Natural killer cell (primary cell): ENCODE results near the gene FAM222B. TPM values are rescaled to one million over a fixed set of nuclear protein-coding genes. Genes with fewer than 3 reads are reported as not detected.
A peak's percentile ranks its signal among the peaks of the same experiment; 100 is the strongest.

ENCODE experiments used
- ATAC-seq, 3 donors: fragments of 150-1000 bp in 2 of 3; fragments of 200-7000 bp in 1 of 3; cut with Tn5 transposase; 1 replicate in 1 of 3; 2 replicates in 2 of 3; pipeline ENCODE4 v1.10.0; 2021; ENCODE audit warnings: mild to moderate bottlenecking in 2 of 3, moderate library complexity in 2 of 3
- DNase-seq, 2 donors: peaks; one replicate each; pipeline versions ENCODE4 v3.0.0 to v3.0.0-alpha.2; 2013 to 2021; ENCODE audit warnings: mixed read lengths in 1 of 2
- H3K27ac ChIP-seq: one replicate; pipeline ENCODE4 v1.5.1; 2013; ENCODE audit warnings: mild to moderate bottlenecking, low read length
- H3K27me3 ChIP-seq: one replicate; pipeline ENCODE4 v1.6.1; 2013; ENCODE audit warnings: low read length; ENCODE audit not compliant: control insufficient read depth, insufficient read depth
- H3K36me3 ChIP-seq: one replicate; pipeline ENCODE4 v1.6.1; 2013; ENCODE audit warnings: low read length; ENCODE audit not compliant: control insufficient read depth, insufficient read depth
- H3K4me1 ChIP-seq: one replicate; pipeline ENCODE4 v1.6.1; 2013; ENCODE audit warnings: low read length; ENCODE audit not compliant: control insufficient read depth, insufficient read depth
- H3K4me3 ChIP-seq: one replicate; pipeline ENCODE4 v1.5.1; 2013; ENCODE audit warnings: low read length
- H3K9me3 ChIP-seq: one replicate; pipeline ENCODE4 v1.6.1; 2013; ENCODE audit warnings: low read length; ENCODE audit not compliant: control insufficient read depth, insufficient read depth
- H3K27ac Mint-ChIP-seq, 2 donors: one replicate each; pipeline ENCODE4 v1.8.0; 2022; ENCODE audit warnings: mild to moderate bottlenecking in 2 of 2, mixed read lengths in 2 of 2, moderate library complexity in 1 of 2
- H3K27me3 Mint-ChIP-seq, 2 donors: one replicate each; pipeline ENCODE4 v1.8.0; 2022; ENCODE audit warnings: low read depth in 2 of 2, mixed read lengths in 2 of 2
- H3K36me3 Mint-ChIP-seq: one replicate; pipeline ENCODE4 v1.8.0; 2022; ENCODE audit warnings: mixed read lengths
- H3K4me1 Mint-ChIP-seq, 2 donors: one replicate each; pipeline ENCODE4 v1.8.0; 2022; ENCODE audit warnings: mixed read lengths in 2 of 2
- H3K4me3 Mint-ChIP-seq: one replicate; pipeline ENCODE4 v1.8.0; 2022; ENCODE audit warnings: mild to moderate bottlenecking, moderate library complexity, mixed read lengths
- H3K9me3 Mint-ChIP-seq, 2 donors: one replicate each; pipeline ENCODE4 v1.8.0; 2022; ENCODE audit warnings: mixed read lengths in 2 of 2
- WGBS: methylation state at CpG from one replicate; pipeline ENCODE4 v1.1.7; 2013; ENCODE audit warnings: missing lambda C conversion rate; ENCODE audit not compliant: insufficient coverage; 5-methylcytosine and 5-hydroxymethylcytosine counted together
- intact Hi-C: fragments of 100-400 bp; cut with micrococcal nuclease; formaldehyde crosslinking; loops from one replicate; pipeline ENCODE4 v1.14.2; 2022
- total RNA-seq, 4 donors: library from RNA; stranded (reverse); fragments of 120-200 nt in 1 of 4; gene quantifications; one replicate each; pipeline versions ENCODE4 v1.2.3 to v1.2.4, GENCODE V29; 2013 to 2022
- TF ChIP-seq, protein P1 (sequence below): fragments of 200-600 bp; IDR thresholded peaks from one replicate; pipeline ENCODE4 v1.8.0; 2022; ENCODE audit warnings: antibody characterized with exemption

The FAM222B gene
- total RNA-seq, 3 donors from 2014 or later (not counting 1 experiment from before 2014, with no cell fraction given): 16.9 to 26.0 (median 20.0) TPM

DNA sequence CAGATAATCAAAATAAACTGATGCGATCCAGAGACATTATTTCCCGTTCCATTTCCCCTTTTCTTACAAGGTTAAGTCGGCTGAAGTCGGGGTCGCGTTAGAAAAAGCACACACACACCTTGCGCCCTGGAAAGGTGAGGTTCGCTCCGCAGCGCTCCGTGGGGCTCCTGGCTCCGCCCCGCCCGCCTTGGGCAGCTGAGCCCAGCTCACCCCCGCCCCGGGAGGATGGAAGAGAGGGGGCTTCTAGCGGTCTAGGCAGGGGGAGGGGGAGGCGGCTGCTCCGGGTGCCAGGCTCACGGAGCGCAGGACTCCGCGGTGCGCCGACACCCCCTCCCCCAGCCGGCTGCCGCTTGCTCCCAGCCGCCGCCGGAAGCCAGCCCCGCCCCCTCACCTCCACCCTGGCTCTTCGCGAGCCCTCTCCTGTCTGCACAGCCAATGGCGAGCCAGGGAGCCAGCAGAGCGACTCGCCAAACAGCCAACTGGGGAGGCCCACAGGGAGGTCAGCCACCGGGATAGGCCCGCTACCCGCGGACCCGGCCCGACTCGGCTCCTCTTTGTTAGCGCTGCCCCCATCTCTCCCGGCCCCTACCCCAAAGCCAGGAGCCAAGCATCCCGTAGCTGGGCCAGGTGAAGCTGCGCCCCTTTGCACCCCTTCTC is 30.4 kb downstream of the FAM222B start:
- Mint-ChIP-seq H3K36me3 (no peaks in the 10 kb centered on the region), H3K4me3 (peak overlapping the region; percentile 95), H3K9me3 (no peaks in the 10 kb centered on the region), H3K27me3 (no peaks in the 10 kb centered on the region), H3K27ac (peak overlapping the region; percentile 86 to 91), H3K4me1 (peaks cover 19 to 31% of the 10 kb centered on the region in 2 donors)
- Histone ChIP-seq H3K4me1 (no peaks in the 10 kb centered on the region), H3K27ac (peak overlapping the region; percentile 82), H3K27me3 (no peaks in the 10 kb centered on the region), H3K4me3 (peak overlapping the region; percentile 90), H3K9me3 (no peaks in the 10 kb centered on the region), H3K36me3 (peaks cover 4% of the 10 kb centered on the region)
- TF ChIP-seq, protein P1, sequence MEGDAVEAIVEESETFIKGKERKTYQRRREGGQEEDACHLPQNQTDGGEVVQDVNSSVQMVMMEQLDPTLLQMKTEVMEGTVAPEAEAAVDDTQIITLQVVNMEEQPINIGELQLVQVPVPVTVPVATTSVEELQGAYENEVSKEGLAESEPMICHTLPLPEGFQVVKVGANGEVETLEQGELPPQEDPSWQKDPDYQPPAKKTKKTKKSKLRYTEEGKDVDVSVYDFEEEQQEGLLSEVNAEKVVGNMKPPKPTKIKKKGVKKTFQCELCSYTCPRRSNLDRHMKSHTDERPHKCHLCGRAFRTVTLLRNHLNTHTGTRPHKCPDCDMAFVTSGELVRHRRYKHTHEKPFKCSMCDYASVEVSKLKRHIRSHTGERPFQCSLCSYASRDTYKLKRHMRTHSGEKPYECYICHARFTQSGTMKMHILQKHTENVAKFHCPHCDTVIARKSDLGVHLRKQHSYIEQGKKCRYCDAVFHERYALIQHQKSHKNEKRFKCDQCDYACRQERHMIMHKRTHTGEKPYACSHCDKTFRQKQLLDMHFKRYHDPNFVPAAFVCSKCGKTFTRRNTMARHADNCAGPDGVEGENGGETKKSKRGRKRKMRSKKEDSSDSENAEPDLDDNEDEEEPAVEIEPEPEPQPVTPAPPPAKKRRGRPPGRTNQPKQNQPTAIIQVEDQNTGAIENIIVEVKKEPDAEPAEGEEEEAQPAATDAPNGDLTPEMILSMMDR: no peak
- DNase-seq: peak; percentile 94 to 97
- WGBS: under 1% methylated on average over 42 of the region's 47 CpGs
- ATAC-seq: peak; percentile 99 to 100 (median 99)
- intact Hi-C loops: loop anchor here (1.0 to 10.0 kb wide), 2 partner anchors 30 to 47 kb away; partner anchors contain the start of gene FAM222B

GRCh38 chr17:28811651-28812090 is 30.9 kb downstream of the FAM222B start:
- Mint-ChIP-seq H3K27ac (peak overlapping the region; percentile 86 to 91), H3K4me3 (peak overlapping the region; percentile 95), H3K27me3 (no peaks in the 10 kb centered on the region), H3K4me1 (peaks cover 18 to 31% of the 10 kb centered on the region in 2 donors), H3K9me3 (no peaks in the 10 kb centered on the region), H3K36me3 (no peaks in the 10 kb centered on the region)
- H3K9me3 ChIP-seq: no peaks in the 10 kb centered on the region
- no peaks in the 10 kb centered on the region for H3K27me3 ChIP-seq
- no peaks in the 10 kb centered on the region for H3K4me1 ChIP-seq
- H3K36me3 ChIP-seq: peaks cover 4% of the 10 kb centered on the region
- DNase-seq: peak in 1 of 2 donors; percentile 42
- H3K4me3 ChIP-seq: peak overlapping the region; percentile 90
- 12% methylated on average over 2 of the region's 6 CpGs for WGBS
- intact Hi-C loops: loop anchor here (1.0 to 10.0 kb wide), 2 partner anchors 31 to 47 kb away; partner anchors contain the start of gene FAM222B
- TF ChIP-seq, protein P1: no peak
- no peak for ATAC-seq
- H3K27ac ChIP-seq: peak overlapping the region; percentile 50

- Histone ChIP-seq H3K27me3 (no peaks in the 10 kb centered on the region), H3K9me3 (no peaks in the 10 kb centered on the region), H3K4me1 (no peaks in the 10 kb centered on the region), H3K36me3 (peaks cover 4% of the 10 kb centered on the region), H3K4me3 (no peak overlapping the region), H3K27ac (no peak overlapping the region)
- TF ChIP-seq, protein P1: no peak
- Mint-ChIP-seq H3K27ac (peak overlapping the region in 1 of 2 donors; percentile 86), H3K27me3 (no peaks in the 10 kb centered on the region), H3K4me1 (peaks cover 14 to 31% of the 10 kb centered on the region in 2 donors), H3K9me3 (no peaks in the 10 kb centered on the region), H3K36me3 (no peaks in the 10 kb centered on the region), H3K4me3 (peak overlapping the region; percentile 50)
- intact Hi-C loops: loop anchor here (10.0 kb wide), 1 partner anchor 46 kb away; no protein-coding TSS in a partner anchor
- no peak for ATAC-seq
- no peak for DNase-seq
- no CpG with 5 or more reads among the region's 1 CpG for WGBS
Observed at GRCh38 chr17:28810437-28810836, 32.2 kb downstream of the FAM222B start.
